Measurements from ENCODE around the gene TSPAN7.

GRCh38 chrX:38561951-38562719, 793 bp downstream of the TSPAN7 start:
- TF ChIP-seq CTCF (IDR thresholded peaks at IDR 0.05) = no peak
- TF ChIP-seq POLR2A (IDR thresholded peaks at IDR 0.05) = no peak

Measured in vagina (tissue), 2 donors.